Activated naive CD4-positive, alpha-beta T cell treated with Interleukin-2 at 50 U/mL for 16 hours (primary cell): ENCODE measurements around the gene NUTM2E.
A peak's percentile ranks its signal among the peaks of the same experiment; 100 is the strongest.
"Not testable (repeated sequence)": the region's sequence is repeated elsewhere in the genome, so short reads cannot be mapped to it uniquely, and the experiment has no call there.

Source experiments
- DNase-seq: peaks from one replicate; pipeline ENCODE4 v3.0.0-alpha.2; 2020

NUTM2E gene

GRCh38 chr10:79826496-79827215, at the start of gene NUTM2E:
Gene NUTM2E, plus strand, starts transcription at chr10:79826739. Its CDS starts 15,002 bp downstream, at chr10:79841741.
- peak; percentile 78 for DNase-seq

GRCh38 chr10:79777997-79778396, 48.5 kb upstream of the NUTM2E start:
- DNase-seq, result not testable (repeated sequence)

- peak; percentile 59 for DNase-seq
Measured at GRCh38 chr10:79779310-79779938, 47.1 kb upstream of the NUTM2E start.

- DNase-seq, result not testable (repeated sequence)
Measured at GRCh38 chr10:79779992-79780391, 46.5 kb upstream of the NUTM2E start.

GRCh38 chr10:79781584-79781983, 45.0 kb upstream of the NUTM2E start:
- DNase-seq, result not testable (repeated sequence)

GRCh38 chr10:79787455-79787952, 39.0 kb upstream of the NUTM2E start:
- not testable (repeated sequence) for DNase-seq

GRCh38 chr10:79789351-79789750, 37.2 kb upstream of the NUTM2E start:
- DNase-seq, result not testable (repeated sequence)

GRCh38 chr10:79791906-79792517, 34.5 kb upstream of the NUTM2E start:
- not testable (repeated sequence) for DNase-seq

GRCh38 chr10:79799337-79799736, 27.2 kb upstream of the NUTM2E start:
- DNase-seq, result not testable (repeated sequence)

- not testable (repeated sequence) for DNase-seq
Measured at GRCh38 chr10:79805857-79806256, 20.7 kb upstream of the NUTM2E start.

- DNase-seq, result not testable (repeated sequence)
Measured at GRCh38 chr10:79811895-79812294, 14.6 kb upstream of the NUTM2E start.

- not testable (repeated sequence) for DNase-seq
Measured at GRCh38 chr10:79816290-79816689, 10.2 kb upstream of the NUTM2E start.

GRCh38 chr10:79823387-79823786, 3.2 kb upstream of the NUTM2E start:
- not testable (repeated sequence) for DNase-seq

GRCh38 chr10:79825587-79826011, 940 bp upstream of the NUTM2E start:
- peak; percentile 22 for DNase-seq

- not testable (repeated sequence) for DNase-seq
Measured at GRCh38 chr10:79826131-79826495, 426 bp upstream of the NUTM2E start.

GRCh38 chr10:79833833-79834232, 7.3 kb downstream of the NUTM2E start:
- DNase-seq, result not testable (repeated sequence)

- DNase-seq, result not testable (repeated sequence)
Measured at GRCh38 chr10:79835891-79836290, 9.4 kb downstream of the NUTM2E start.

- not testable (repeated sequence) for DNase-seq
Measured at GRCh38 chr10:79836891-79837290, 10.4 kb downstream of the NUTM2E start.

GRCh38 chr10:79838441-79838840, 11.9 kb downstream of the NUTM2E start:
- not testable (repeated sequence) for DNase-seq

GRCh38 chr10:79853191-79853854, 26.8 kb downstream of the NUTM2E start:
- not testable (repeated sequence) for DNase-seq

- not testable (repeated sequence) for DNase-seq
Measured at GRCh38 chr10:79862269-79862668, 35.7 kb downstream of the NUTM2E start.

- not testable (repeated sequence) for DNase-seq
Measured at GRCh38 chr10:79862803-79863202, 36.3 kb downstream of the NUTM2E start.
